Measurements from ENCODE around the gene ATP6V1G1. TPM values are rescaled to one million over a fixed set of nuclear protein-coding genes. Genes with fewer than 3 reads are reported as not detected.

ATP6V1G1 gene
- total RNA-seq, 1 donor from 2014 or later = 108 TPM

- FAIRE-seq (no peak), DNase-seq (ENCODE audit: low spot score in 2 of 2) (no peak)
Observed at GRCh38 chr9:114643896-114644295, 56.3 kb downstream of the ATP6V1G1 start.

Small RNAs within 50 kb of the gene (small RNA-seq; reads per million reads assigned to genes)
- gene RF00019 = not detected

Other genes starting within 250 kb of the ATP6V1G1 start
- gene AKNA, start 199.8 kb upstream of the ATP6V1G1 start, total RNA-seq = 3.3 TPM
- gene WHRN, start 82.3 kb upstream of the ATP6V1G1 start, total RNA-seq = 0.41 TPM
- gene TMEM268, start 23.5 kb downstream of the ATP6V1G1 start, total RNA-seq = 16.7 TPM
- gene TEX53, start 70.0 kb downstream of the ATP6V1G1 start, total RNA-seq = not detected
- gene TEX48, start 94.4 kb downstream of the ATP6V1G1 start, total RNA-seq = not detected
- gene TNFSF15, start 218.3 kb downstream of the ATP6V1G1 start, total RNA-seq = under 0.01 TPM

Measured in frontal cortex (tissue), 4 donors.